Endometrial microvascular endothelial cells (primary cell): Measurements from ENCODE around the gene TRIM44. TPM values are rescaled to one million over a fixed set of nuclear protein-coding genes. Genes with fewer than 3 reads are reported as not detected.
"Not testable (repeated sequence)": the region's sequence is repeated elsewhere in the genome, so short reads cannot be mapped to it uniquely, and the experiment has no call there.

ENCODE experiments used
- in situ Hi-C: cut with HindIII; loops from 2 replicates; pipeline ENCODE4 v1.10.0; 2017; ENCODE audit warnings: low sequenced_read_pairs, low pct_unique_long_range_greater_than_20kb; ENCODE audit errors: inconsistent ontology term
- total RNA-seq: library from RNA; depleted of rRNA; stranded (reverse); fragments of >200 nt; gene quantifications from one replicate; pipeline ENCODE4 v1.2.3, GENCODE V29; 2015; ENCODE audit errors: inconsistent ontology term

Gene TRIM44
- total RNA-seq, 1 donor from 2014 or later, result 30.8 TPM

DNA sequence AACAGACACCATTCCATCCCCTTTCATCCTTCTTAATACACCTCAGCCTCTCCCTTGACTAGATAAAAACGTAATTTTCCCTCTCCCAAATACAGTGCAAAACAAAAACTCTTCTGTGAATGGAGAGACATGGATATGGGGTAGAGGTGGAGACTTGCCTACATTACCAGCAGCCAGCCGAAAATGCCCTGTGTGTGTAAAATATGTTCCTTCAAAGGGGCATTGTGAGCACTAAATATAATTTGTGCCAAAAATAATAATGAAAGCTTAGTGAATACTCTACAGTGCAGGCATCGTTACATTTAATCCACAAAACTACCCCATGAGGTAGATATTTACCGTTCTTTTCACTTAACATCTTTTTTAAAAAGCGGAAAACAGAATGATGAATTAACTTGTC, 1.0 kb upstream of the TRIM44 start:
- in situ Hi-C loops, result no loop called here

DNA sequence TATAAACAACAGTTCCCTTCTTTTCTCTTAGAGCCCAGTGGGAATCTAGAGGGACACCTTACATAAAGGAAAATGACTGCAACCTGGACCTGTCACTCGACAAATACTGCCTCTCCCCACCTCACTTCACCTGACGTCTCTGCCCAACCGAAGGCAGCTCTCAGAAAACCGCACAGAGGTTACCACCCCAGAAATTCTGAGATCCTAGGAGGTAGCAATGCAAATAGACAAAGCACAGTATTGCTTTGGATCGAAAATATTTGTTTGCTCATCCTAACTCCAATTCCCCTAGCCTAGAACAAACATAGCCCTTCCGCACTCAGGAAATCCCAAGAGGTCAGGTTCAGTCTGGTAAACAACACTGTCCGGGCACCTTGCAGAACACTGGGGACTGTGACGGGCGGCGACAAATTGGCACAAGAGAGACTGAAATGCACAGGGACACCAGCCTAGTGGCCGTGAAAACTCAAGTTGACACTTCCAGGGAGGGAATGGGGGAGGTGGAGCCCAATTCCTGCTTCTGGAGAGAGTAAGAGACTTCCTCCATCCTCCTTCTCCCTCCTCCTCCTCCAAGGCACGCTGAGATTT, 420 bp upstream of the TRIM44 start:
- in situ Hi-C loops, result no loop called here

DNA sequence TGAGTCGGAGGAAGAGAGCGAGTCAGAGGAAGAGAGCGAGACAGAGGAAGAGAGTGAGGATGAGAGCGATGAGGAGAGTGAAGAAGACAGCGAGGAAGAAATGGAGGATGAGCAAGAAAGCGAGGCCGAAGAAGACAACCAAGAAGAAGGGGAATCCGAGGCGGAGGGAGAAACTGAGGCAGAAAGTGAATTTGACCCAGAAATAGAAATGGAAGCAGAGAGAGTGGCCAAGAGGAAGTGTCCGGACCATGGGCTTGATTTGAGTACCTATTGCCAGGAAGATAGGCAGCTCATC, 780 bp downstream of the TRIM44 start:
- in situ Hi-C loops, result no loop called here

DNA sequence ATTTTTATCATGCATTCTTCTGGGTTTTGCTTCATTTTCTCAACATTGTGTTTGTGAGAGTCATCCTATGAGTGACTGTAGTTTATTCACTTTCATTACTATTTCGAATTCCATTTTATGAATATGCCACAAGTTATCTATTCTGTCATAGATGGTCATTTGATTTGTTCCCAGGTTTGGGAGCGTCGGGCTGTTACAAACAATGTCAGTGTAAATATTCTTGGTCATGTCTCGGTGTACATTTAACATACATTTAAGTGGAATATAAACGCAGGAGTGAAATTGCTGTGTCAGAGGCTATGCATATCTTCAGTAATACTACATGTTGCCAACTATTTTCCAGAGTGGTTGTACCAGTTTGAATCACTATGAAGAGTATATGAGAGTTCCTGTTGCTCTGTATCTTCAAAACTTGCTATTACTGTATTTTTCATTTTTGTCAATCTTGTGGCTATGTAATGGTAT, 2.4 kb downstream of the TRIM44 start:
- in situ Hi-C loops, result no loop called here

DNA sequence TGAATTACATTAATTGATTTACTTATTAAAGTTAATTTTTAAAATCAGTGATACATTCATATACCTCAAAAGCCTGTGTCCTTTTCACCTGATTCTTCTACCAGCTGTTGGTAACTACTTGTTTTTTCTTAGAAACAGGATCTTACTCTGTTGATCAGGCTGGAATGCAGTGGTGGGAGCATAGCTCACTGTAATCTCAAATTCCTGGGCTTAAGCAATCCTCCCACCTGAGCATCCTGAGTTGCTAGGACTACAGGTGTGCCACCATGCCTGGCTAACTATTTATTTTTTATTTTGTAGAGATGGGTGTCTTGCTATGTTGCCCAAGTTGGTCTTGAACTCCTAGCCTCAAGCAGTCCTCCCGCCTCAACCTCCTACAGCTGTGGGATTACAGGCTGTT, 4.7 kb downstream of the TRIM44 start:
- in situ Hi-C loops, result no loop called here

DNA sequence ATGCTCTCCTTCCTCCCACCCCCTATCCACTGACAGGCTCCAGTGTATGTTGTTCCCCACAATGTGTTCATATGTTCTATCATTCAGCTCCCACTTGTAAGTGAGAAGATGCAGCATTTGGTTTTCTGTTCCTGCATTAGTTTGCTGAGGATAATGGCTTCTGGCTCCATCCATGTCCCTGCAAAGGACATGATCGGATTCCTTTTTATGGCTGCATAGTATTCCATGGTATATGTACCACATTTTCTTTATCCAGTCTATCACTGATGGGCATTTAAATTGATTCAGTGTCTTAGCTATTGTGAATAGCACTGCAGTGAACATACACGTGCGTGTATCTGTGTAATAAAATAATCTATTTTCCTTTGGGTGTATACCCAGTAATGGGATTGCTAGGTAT, 5.8 kb downstream of the TRIM44 start:
- in situ Hi-C loops, result not testable (repeated sequence)

DNA sequence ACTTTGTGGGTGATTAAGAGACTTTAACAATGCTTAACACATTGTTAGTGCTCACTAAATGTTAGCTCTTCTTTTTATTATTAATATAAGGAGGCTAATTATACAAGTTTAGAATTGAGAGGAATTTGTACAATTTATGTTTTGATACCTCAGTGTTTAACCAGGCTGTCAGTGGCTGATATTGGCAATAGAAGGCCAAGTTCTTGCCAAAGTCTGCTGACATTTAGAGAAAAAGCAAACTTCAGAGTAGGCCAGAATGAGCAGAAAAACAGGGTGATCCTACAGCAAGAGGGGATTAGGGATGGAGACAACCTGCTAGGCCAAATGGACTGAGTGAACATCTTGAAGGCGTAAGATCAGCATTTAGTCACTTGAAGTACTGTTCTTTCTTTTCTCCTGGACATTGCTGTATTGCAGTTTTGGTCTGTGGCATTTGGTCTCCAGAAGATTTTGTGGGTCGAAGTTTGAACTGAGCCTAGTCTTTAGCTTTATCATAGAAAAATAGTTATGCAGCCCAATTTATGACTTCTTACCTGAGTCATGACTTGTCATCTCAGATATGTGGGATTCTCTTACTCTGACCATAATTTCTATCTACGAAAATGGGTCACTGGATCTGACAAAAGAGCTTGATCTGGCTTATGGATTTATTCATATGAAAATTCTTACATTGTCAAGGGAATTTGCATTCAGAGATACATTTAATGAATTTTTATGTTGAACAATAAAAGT, 9.0 kb downstream of the TRIM44 start:
- in situ Hi-C loops, result no loop called here

DNA sequence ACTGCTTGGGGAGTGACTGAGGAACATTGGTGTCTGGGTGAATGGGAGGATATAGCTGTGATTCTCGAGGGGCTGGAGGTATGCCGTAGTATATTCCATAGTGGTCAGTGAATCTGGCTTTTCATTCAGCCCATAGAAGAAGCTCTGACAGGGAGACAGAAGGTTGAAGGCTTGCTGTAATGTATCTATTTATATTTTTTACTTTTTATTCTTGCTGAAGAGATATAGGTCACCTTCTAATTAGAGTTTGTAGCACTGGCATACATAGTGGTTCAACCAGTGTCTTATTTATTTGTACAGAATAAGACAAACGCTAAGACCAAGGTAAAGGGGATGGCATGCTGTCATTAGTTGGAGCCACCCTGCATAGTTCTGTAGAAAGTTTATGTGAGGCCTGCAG, 10.0 kb downstream of the TRIM44 start:
- in situ Hi-C loops, result no loop called here

DNA sequence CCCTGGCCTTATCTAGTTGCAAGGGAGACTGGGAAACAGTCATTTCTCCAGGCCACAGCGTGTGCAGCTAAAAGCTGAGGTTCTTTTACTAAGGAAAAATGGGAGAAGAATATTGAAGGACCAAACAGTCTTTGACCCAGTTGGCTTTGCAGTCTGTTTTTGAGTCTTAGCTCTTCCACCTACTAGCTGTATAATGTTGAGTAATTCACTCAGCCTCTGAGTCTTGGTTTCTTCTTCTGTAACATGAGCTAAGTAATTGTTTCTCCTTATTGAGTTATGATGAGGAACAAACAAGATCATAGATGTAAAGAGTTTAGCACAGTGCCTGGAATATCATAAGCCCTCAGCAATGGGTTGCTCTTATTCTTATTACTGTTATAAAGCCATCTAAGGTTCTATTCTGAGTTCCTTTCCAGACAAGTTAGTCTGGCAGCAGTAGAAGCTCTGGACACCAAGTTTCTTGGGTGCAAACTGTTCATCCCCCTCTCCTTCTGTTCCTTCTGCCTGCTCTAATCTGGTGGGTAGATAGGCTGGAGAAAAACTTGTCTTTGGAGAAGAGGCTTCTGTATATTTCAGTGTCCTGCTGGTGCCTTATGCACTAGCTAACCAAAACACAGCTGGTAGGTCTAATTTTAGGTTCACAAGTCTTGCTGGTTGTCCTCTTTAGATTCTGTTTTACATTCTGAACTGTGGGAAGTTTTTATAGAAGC, 13.5 kb downstream of the TRIM44 start:
- in situ Hi-C loops, result no loop called here

DNA sequence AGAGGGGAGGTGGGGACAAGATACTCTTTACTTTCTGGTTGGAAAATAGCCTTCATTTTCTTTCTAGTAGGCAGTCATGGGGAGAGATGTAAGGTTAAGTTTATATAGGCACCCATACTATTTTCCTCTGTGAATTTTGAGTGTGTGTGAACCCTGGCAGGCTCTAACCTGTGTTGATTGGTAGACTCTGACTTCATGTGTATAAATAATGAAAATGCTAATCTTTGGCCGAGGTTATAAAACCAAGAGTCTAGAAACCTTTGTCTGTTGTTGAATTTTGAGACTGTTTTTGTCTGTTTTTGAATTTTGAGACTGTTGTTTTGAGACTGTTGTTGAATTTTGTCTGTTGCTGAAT, 14.0 kb downstream of the TRIM44 start:
- in situ Hi-C loops, result no loop called here

DNA sequence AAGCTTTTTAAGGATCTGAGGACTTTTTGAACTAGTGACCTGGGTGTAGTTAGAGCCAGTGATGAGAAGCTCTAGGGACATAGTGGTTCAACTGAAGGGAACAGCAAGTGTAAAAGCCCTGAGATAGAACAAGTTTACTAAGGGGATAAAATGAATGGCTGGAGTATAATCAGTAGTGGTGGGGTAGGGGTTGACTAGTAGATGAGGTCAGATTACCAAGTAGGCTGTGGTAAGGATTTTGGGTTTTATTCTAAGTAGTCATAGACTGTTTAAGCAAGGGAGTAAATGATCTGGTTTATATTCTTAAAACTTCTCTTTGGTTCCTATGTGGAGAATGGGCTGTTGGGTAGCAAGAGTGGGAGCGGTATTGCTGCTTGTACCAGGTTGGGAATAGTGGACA, 15.3 kb downstream of the TRIM44 start:
- in situ Hi-C loops, result no loop called here

DNA sequence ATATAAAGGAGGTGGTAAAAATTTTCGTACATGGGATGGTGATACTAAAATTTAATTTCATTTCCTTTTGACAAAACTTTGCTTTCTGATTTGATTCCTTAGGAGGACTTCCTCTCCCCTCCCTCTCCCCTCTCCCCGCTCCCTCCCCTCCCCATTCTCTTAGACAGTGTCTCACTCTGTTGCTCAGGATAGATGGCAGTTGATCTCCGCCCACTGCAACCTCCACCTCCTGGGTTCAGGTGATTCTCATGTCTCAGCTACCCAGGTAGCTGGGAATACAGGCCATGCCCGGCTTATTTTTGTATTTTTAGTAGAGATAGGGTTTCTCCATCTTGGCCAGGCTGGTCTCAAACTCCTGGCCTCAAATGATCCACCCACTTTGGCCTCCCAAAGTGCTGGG, 15.9 kb downstream of the TRIM44 start:
- in situ Hi-C loops, result no loop called here

DNA sequence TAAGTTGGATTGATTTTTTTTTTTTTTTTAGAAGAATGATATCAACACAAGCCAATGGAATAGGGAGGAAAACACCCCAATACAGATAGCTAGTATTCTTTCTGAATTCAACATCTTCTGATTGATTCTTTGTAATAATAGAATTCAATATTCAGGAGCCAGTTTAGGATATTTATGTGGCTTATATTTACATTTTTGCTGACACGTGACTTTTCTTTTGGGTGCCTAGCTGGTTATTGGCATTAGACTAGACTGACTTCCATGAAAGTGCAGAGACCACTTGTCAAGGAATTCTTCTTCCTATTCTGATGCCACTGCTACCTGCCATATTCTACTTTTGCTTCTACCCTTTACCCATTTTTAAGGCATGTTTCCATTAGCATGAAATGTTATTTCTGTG, 16.4 kb downstream of the TRIM44 start:
- in situ Hi-C loops, result no loop called here

DNA sequence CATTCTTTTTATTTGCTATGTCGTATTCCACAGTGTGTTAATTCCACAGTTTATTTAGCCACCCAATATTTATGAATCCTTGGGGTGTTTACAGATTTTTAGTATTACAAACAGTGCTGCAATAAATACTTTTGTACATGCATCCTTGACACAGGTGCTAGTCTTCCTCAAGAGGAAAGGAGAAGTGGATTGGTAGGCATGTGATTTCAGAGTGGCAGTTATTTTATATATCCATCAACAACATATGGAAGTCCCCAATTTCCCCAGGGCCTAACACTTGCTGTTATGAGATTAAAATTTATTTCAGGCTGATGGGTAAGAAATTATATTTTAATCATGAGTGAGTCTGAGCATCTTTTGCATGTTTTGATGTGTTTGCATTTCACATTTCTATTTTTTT, 17.9 kb downstream of the TRIM44 start:
- in situ Hi-C loops, result no loop called here

DNA sequence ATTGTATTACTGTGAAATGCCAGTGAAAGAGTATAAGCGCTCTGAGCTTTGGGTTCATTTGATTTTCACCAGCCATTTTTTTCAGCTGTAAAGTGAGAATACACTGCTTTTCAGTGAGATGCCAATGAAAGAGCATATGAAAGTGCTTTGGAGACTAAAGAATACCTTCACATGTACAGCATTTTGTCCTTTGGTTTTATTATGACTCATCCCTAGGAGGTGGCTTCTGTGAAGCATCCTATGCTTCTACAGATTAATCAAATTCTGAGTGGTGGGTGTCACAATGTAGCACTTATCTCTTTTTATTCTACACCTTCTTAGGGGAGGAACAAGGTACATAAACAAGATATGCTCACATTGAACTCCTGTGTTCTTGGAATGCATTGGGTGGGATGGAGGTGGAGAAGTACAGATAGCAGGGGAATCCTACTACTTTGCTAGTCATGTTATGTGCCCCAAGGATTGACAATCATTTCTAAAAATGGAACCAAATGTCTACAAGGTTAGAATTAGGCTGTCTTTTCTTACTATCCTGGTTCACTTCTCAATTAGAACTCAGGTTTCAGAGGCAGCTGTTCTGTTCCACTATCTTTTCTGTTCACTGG, 18.7 kb downstream of the TRIM44 start:
- in situ Hi-C loops, result no loop called here

DNA sequence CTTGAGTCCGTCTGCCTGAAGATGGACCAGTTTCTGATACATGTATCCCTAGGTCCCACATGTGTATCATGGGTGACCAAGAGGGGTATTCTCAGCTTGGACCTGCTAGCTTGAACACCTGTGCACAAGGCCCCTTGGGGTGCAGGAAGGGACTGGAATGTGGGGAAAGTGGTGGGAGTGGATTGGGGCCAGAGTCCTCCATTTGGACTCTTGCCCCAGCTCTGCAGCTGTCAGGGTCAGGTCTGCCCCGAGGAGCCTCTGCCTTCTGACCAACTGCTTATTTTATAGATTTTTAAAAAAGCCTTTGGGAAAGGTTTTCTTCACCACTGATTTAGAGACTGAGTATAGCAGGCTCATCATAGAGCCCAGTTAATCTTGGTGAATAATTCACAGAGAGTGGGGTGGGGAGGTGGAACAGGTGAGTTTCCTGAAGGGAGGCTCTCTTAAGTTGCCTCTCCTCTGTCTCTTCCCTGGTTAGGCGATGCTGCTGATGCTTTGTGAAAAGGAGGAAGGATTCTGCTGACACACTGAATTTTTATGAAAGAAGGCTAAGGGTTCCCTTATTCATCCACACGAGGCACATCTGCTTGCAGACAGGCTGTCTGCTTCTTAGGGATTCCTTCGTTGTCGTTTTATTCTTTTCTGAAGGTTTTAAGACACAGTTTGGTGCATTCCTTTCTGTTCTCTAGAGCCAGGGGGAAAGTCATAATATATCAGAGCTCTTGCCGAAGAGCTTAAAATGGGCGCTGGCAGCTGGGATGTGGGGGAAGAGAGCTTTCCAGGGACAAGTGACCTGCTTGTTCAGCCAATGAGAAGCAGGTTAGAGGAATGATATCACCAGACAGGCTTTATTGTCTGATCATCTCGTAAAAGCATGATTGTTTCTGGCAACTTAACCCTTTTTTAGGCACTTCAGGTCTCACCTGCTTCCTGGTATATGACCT, 19.9 kb downstream of the TRIM44 start:
- in situ Hi-C loops, result no loop called here

DNA sequence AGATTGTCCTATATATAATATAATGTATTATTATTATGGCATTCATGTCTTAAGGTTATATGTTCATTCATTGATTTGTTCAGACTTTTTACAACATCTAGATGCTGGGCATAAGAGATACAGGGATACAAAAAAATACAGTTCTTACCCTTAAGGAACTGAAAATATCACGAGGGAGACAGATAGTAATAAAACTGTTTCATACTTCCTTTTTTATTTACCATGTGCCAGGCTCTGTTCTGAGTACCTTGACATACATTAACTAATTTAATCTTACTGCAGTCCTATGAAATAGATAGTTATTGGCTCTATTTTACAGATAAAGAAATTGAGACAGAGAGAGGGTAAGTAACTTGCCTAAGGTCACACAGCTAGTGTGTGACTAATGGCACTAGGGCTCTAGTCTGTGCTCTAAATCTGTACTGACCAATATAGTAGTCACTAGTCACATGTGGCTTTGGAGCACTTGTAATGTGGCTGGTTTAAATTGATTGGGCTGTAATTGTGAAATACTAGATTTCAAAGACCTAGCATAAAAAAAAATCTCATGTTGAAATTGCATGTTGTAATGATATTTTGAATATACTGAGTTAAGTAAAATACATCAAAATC, 21.3 kb downstream of the TRIM44 start:
- in situ Hi-C loops, result no loop called here

DNA sequence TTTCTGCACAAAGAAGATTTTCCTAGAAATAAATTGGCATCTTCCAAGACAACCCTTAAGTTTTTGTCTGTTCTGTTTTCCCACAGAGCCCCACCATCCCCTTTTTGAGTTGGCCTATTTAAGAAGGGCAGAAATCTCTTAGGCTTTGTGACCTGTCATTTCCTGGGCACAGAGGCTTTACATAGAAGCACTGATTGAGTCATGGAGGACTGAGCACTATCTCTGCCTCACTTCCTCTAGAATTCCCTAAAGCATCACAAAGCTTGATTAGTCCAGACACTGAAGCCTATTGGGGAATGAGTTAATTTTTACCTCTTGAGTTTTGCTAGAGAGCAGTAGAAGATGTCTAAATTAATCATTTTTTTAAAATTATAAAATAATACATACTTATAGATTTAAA, 25.4 kb downstream of the TRIM44 start:
- in situ Hi-C loops, result no loop called here
